NCI-H82 (cell line): ENCODE results near the gene CERK.
A peak's percentile ranks its signal among the peaks of the same experiment; 100 is the strongest.

ENCODE experiments used
- DNase-seq: peaks from one replicate; lab custom pipeline; 2025; lab: John Stamatoyannopoulos, UW

CERK gene

GRCh38 chr22:46731246-46732040 lies 6.6 kb downstream of the CERK start:
- DNase-seq: no peak

- peak; percentile 57 for DNase-seq
Measured at GRCh38 chr22:46730568-46731245, 7.3 kb downstream of the CERK start.

DNA sequence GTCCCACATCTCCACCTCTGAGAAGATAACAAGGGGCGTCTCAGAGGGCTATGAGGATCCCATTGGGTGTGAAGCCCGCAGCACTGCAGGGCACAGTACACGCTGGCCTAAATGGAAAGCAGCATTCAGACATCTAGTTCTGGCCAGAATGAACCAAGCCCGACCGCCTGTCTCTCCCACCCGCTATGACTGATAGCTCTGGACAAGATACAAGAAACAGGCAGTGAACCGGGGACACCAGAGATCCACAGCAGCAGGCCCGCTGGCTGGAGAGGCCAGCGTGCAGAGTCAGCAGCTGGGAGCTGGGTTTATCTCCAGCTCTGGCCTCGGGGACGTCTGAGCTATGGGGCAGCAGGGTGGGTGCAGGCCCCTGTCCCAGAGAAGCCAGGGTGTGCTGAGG lies 9.6 kb downstream of the CERK start:
- DNase-seq: no peak

DNA sequence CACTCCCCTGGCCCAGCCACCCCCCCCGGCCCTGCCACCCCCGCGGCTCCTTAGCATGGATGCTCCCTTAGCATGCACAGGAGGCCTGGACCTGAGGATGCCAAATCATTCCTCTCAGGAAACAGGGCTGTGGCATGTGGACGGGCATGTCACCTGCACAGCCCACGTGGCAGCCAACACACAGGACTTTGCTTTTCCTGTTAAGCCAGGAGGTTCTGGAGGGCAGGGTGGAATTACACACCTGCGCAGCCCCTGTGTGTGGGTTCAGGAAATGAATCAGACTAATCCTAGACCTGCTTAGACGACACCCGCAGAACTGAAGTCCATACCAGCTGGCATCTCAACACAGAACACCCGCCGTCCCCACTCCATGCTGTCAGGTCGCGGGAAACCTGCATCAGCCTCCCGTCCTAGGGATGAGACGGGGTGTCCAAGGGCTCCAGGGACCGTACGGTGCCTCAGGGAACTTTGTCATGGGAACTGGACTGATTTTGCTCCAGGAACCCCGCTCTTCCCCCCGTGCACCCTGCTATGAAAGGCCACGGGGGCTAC lies 10.2 kb downstream of the CERK start:
- DNase-seq: no peak

DNA sequence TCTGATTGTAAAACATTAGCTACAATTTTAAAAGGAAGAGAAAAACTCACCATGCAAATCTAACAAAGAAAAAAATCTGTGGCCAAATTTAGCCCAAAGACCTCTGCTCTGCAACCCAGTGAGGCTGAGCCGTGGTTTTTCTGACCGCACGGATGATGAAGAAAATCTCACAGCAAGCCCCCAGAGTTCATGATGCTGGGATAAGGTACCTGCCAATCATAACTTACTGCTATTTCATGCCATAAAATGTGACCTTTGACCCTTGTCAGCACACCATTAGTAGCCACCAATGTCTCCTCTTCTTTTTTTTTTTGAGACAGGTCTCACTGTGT lies 11.1 kb downstream of the CERK start:
- no peak for DNase-seq

DNA sequence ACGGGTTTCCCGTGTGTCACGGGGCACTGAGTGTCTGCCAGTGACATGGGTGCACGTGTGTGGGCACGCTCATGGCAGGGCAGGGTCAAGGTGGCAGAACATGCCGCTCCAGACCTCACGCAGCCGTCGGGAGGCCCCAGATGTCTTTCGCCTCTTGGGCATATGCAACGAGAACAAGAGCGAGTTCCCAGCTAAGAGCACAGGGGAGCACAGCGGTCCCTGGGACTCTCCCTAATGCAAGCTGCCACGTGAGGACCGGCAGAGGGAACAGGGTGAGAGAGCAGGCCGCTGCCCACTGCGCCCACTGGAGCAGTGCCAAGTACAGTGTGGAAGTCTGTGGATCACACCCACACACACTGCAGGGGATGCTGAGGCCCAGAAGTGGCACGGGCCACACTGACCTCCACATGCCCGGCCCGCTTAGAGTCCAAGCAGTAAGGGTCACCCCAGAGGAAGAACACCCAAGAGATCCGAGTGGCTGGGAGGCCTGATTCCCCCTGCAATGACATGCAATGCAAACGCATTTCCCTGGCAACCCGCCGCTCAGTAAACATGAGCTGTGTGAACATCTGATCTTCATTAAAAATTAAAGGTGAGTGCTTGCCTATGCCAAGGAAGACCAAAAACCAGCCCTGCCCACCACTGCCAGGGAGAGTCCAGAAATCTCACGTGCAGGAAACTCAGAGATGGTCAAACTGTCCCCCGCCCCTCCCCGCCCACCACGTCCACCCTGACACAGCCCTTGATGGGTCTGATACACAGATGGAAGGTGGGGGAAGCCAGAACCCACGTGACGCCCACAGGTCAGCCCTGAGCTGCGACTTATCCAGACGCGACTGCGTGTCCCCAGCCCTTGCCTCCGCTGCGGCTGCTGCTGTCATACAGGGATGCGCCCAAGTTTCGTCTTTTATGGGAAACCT lies 11.7 kb downstream of the CERK start:
- no peak for DNase-seq

- DNase-seq: no peak
Measured at GRCh38 chr22:46725096-46725495, 13.0 kb downstream of the CERK start.

- DNase-seq: no peak
Measured at GRCh38 chr22:46723882-46724281, 14.2 kb downstream of the CERK start.

DNA sequence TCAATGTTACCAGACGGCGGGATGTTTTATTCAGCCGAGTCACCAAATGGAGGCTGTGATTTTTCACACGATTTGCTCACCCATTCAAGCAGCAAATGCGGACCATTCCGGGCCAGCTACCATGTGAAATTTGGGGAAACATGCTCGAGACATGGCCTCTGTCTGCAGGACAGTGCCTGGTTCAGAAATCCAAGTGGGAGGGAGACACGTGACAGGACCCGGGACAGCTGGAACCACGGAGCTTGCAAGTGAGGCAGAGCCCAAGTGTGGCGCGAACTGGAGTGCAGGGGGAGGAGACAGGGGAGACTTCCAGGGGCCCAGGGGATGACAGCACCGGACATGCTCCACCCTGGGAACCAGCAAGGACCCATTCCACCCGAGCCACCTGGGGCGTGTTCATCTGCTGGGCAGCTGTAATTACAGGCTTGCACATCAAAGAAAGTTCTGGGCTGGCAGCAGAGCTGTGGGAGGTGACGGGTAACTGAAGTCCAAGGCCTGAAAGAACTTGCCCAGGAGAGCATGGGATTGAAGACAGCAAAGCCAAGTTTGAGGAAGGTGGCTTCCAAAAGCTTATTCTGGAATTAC lies 16.5 kb downstream of the CERK start:
- no peak for DNase-seq

- no peak for DNase-seq
Measured at GRCh38 chr22:46719921-46720320, 18.1 kb downstream of the CERK start.

- DNase-seq: no peak
Measured at GRCh38 chr22:46714550-46714949, 23.5 kb downstream of the CERK start.

GRCh38 chr22:46712288-46712687 lies 25.8 kb downstream of the CERK start:
- DNase-seq: no peak

GRCh38 chr22:46710806-46711205 lies 27.2 kb downstream of the CERK start:
- no peak for DNase-seq

DNA sequence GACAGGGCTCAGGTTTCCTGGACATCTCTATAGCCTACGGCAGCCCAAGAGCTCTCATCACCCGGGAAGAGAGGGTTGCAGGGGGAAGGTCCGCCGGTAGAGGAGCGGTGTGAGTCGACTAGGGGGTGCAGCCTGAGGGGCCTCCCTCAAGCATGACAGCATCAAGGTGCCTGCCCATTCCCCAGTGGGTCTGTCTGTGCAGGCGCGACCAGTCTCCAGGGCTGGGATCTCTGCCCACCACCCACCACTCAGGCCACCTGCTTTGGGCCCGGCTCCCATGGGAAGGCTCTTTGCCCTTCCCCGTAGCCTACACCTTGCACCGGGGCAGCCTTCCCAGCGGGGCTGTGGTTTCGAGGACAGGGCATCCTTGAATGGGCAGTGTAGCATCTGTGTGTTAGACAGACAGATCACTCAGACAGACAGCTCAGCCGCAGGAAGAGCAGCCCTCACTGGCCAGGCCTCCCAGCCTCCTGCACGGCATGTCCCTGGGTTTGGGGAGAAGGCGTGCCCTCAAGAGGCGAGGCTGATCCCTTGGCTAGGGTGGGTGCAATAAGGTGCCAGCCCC lies 29.2 kb downstream of the CERK start:
- no peak for DNase-seq

DNA sequence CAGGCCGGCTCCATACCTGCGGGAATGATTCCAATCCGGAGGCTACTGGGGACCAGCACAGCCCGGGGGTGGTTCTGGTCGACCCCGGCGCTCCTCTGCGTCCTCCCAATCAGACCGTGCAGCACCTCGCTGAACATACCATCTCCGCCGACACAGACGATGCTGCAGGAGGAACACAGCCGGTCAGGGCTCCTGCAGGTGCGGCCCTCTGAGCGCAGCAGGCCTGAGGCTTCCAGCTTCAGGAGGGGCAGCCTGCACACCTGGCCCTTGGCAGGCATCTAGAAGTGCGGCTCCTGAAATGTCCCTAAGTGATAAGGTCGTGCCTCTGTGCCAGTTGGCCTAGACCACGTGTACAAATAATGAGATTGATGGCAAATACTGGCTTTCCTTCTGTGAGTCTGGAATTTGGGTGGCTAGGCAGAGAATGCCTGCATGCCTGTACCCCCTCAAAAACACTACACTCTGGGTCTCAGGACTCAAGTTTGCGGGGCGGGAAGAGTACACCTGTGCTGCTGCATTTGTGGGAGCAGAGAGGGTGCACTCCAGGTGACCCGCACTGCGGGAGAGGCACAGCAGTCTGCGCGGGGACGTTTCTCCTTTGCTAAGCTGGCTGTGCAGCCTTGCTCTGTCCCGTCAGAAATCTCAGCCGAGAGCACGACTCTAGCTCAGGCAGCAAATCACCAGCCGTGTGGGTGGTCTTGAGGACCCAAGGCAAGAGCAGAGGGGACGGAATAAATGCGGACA lies 30.1 kb downstream of the CERK start:
- DNase-seq: no peak

GRCh38 chr22:46707305-46707704 lies 30.7 kb downstream of the CERK start:
- DNase-seq: no peak

DNA sequence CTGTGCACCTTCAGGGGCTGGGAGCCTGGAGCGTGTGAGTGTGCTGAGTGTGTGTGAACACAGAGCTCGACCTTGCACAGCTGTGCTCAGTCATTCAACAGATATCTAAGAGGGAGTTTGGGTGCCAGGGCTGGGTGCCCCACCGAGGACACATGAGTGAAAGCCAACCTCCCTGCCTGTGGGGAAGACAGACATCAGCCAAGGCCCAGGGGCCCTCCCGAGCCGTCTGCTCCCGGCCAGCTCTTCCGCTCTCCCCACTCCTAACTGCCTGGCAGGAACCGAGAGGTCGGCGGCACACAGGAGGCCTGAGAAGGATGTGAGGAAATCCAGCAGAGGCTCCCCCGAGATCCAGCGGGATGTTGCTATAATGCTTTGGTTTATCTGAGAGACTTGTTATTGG lies 32.0 kb downstream of the CERK start:
- no peak for DNase-seq

DNA sequence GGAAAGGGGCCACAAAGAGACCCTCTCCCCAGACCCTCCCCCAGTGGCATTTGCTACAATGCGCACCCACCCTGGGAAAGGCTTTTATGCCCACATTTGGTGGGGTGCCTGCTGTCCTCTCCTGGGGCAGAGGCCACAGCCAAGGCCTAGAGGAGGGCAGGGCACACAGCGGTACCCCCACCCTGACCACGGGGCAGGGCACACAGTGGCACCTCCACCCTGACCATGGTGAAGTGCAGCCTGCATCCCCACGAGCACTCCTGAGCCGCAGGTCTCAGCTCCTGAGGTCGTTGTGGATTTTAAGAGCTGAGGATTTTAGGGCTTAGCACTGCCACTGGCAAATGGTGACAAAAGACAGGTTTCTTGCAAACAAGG lies 34.1 kb downstream of the CERK start:
- DNase-seq: no peak

DNA sequence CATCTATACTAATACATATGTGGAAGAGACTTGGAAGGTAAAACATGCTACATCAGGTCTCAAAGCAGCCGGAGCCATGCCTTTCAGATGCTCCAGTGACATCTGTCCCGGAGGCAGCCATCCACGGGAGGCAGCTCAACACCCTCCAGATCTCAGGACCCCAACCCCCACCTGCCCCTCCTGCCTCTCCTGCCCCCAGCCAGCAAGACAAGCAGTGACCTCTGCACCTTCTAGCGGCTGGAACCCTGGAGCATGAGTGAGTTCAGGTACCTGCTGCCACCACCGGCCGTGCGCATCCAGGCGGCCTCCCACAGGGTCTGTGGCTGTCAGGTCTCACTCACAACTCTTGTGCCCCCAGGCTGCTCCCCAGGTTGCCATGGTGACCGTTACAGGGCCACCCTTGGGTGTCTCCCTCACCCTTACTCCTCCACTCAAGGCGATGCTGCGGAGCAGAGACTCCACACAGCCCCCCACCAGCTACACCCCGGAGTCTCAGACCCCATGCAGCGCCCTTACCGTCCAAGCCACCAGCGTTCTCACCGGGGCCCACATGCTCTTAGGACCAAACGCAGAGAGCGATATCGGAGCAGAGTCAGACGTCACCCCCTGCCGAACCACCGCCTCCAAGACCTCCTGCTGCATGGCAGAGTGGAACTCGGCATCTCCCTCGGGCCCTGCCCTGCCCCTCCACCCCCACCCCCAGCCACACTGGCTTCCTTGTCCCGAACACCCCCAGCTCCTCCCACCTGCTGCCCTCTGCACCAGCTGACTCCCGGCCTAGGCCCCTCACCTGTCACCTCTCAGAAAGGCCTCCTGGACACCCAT lies 34.7 kb downstream of the CERK start:
- no peak for DNase-seq

DNA sequence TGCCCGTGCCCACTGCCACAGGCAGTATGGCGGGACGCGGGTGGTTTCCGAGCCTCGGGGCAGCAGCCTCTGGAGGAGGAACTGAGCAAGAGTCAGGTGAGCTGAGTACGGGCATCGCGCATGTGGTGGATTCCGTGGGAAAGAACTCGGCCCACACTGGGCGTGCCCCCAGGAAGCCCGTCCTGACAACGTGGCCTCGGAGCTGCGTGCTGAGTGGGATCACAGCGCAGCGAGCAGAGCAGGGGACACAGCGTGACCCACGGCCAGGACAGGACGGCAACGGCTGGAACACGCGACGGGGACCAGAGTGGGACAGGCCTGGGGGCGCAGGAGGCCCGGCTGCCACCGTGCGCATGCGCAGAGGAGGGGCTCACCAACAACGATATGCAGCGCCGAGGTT lies 36.8 kb downstream of the CERK start:
- no peak for DNase-seq
